Lower lobe of right lung (tissue), 2 donors: ENCODE measurements around the gene VMP1. TPM values are rescaled to one million over a fixed set of nuclear protein-coding genes. Genes with fewer than 3 reads are reported as not detected.
A peak's percentile ranks its signal among the peaks of the same experiment; 100 is the strongest.
"Not testable (repeated sequence)": the region's sequence is repeated elsewhere in the genome, so short reads cannot be mapped to it uniquely, and the experiment has no call there.

Experiments used
- ATAC-seq, 2 donors: fragments of 200-7000 bp; cut with Tn5 transposase; one replicate each; pipeline ENCODE4 v1.9.1; 2020 to 2022; ENCODE audit warnings: mild to moderate bottlenecking in 2 of 2, moderate library complexity in 2 of 2
- DNase-seq: peaks from one replicate; pipeline ENCODE4 v3.0.0-alpha.2; 2020
- H3K27ac ChIP-seq: fragments of 200-600 bp; one replicate; pipeline ENCODE4 v1.8.0; 2022
- H3K27me3 ChIP-seq: fragments of 200-600 bp; one replicate; pipeline ENCODE4 v1.8.0; 2022; ENCODE audit warnings: low read depth
- H3K36me3 ChIP-seq: fragments of 200-600 bp; one replicate; pipeline ENCODE4 v1.8.0; 2022; ENCODE audit warnings: mild to moderate bottlenecking
- H3K4me1 ChIP-seq: fragments of 200-600 bp; one replicate; pipeline ENCODE4 v1.8.0; 2022
- H3K4me3 ChIP-seq: fragments of 200-600 bp; one replicate; pipeline ENCODE4 v1.8.0; 2022; ENCODE audit warnings: mild to moderate bottlenecking
- H3K9me3 ChIP-seq: fragments of 200-600 bp; one replicate; pipeline ENCODE4 v1.8.0; 2022
- intact Hi-C: fragments of 100-400 bp; cut with DNase I; formaldehyde crosslinking; loops from one replicate; pipeline ENCODE4 v1.11.0; 2022
- total RNA-seq: library from RNA; stranded (reverse); fragmentation: NEBNext Ultra II Directional; extraction: Animal tissue kit (Norgen Biotek cat#: 25700); gene quantifications from one replicate; pipeline ENCODE4 v1.2.1, GENCODE V29; 2021
- TF ChIP-seq, protein P1 (sequence below): fragments of 200-600 bp; IDR thresholded peaks from one replicate; pipeline ENCODE4 v1.8.0; 2022; ENCODE audit warnings: antibody characterized with exemption, mild to moderate bottlenecking
- donor health status: DM: no; HTN: yes; CAD: no; lungs with severe emphysema.

Gene VMP1
- total RNA-seq, 1 donor from 2014 or later, result 176 TPM

GRCh38 chr17:59752446-59752845 lies 45.0 kb downstream of the VMP1 start:
- TF ChIP-seq, protein P1, sequence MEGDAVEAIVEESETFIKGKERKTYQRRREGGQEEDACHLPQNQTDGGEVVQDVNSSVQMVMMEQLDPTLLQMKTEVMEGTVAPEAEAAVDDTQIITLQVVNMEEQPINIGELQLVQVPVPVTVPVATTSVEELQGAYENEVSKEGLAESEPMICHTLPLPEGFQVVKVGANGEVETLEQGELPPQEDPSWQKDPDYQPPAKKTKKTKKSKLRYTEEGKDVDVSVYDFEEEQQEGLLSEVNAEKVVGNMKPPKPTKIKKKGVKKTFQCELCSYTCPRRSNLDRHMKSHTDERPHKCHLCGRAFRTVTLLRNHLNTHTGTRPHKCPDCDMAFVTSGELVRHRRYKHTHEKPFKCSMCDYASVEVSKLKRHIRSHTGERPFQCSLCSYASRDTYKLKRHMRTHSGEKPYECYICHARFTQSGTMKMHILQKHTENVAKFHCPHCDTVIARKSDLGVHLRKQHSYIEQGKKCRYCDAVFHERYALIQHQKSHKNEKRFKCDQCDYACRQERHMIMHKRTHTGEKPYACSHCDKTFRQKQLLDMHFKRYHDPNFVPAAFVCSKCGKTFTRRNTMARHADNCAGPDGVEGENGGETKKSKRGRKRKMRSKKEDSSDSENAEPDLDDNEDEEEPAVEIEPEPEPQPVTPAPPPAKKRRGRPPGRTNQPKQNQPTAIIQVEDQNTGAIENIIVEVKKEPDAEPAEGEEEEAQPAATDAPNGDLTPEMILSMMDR, result no peak
- Histone ChIP-seq H3K27ac (no peak overlapping the region), H3K4me1 (peaks cover 31% of the 10 kb centered on the region), H3K36me3 (no peaks in the 10 kb centered on the region), H3K4me3 (no peak overlapping the region), H3K9me3 (no peaks in the 10 kb centered on the region), H3K27me3 (no peaks in the 10 kb centered on the region)
- ATAC-seq, result no peak
- no peak for DNase-seq
- intact Hi-C loops, result no loop called here

DNA sequence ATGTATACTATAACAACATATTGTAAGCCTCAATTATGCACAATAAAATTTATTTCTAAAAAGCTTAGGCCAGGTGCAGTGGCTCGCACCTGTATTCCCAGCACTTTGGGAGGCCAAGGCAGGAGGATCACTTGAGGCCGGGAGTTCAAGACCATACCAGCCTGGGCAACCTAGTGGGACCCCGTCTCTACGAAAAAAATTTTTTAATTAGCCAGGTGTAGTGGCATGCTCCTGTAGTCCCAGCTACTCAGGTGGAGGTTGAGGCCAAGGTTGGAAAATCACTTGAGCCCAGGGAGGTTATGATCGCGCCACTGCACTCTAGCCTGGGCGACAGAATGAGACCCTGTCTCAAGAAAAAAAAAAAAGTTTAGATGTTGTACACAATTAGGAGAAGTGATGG lies 45.5 kb downstream of the VMP1 start:
- TF ChIP-seq, protein P1, result no peak
- Histone ChIP-seq H3K27ac (no peak overlapping the region), H3K27me3 (no peaks in the 10 kb centered on the region), H3K4me3 (no peak overlapping the region), H3K36me3 (no peaks in the 10 kb centered on the region), H3K9me3 (no peaks in the 10 kb centered on the region), H3K4me1 (peaks cover 31% of the 10 kb centered on the region)
- peak; percentile 5 to 24 for ATAC-seq
- no peak for DNase-seq
- intact Hi-C loops, result no loop called here

- H3K4me3 ChIP-seq, result peak overlapping the region; percentile 9
- TF ChIP-seq, protein P1, result peak; percentile 69
- intact Hi-C loops, result no loop called here
These were observed 46.3 kb downstream of the VMP1 start for GRCh38 chr17:59753522-59754467.

DNA sequence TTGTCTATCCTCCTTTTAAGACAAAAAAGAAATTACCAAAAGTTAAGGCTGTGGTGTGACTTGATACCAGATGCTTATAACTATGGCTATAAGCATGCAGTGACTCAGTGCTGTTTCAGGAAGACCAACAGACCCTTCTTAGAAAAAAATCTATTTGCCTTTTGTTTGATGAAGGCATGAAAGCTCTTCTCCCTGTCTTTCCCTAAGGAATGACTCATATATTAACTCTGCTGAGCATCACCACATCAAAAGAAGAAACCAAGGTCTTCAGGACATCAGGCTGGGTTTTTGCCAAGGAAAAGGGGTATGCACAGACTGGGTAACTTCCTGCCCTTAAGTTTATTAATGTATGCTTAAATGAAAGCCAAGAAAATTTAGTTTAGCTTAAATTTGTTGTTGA lies 47.1 kb downstream of the VMP1 start:
- intact Hi-C loops, result no loop called here
- Histone ChIP-seq H3K36me3 (no peaks in the 10 kb centered on the region), H3K27ac (peak overlapping the region; percentile 8), H3K27me3 (no peaks in the 10 kb centered on the region), H3K9me3 (no peaks in the 10 kb centered on the region), H3K4me3 (no peak overlapping the region), H3K4me1 (peaks cover 31% of the 10 kb centered on the region)
- TF ChIP-seq, protein P1, result no peak
- DNase-seq, result no peak
- ATAC-seq, result peak in 1 of 2 donors; percentile 58

More at GRCh38 chr17:59753522-59754467, 46.3 kb downstream of the VMP1 start:
- Histone ChIP-seq H3K27ac (peak overlapping the region; percentile 56), H3K4me1 (peaks cover 31% of the 10 kb centered on the region), H3K27me3 (no peaks in the 10 kb centered on the region), H3K9me3 (no peaks in the 10 kb centered on the region), H3K36me3 (no peaks in the 10 kb centered on the region)
- ATAC-seq (peak; percentile 93 to 94), DNase-seq (no peak)

GRCh38 chr17:59755069-59755468 lies 47.6 kb downstream of the VMP1 start:
- H3K9me3 ChIP-seq, H3K4me3 ChIP-seq, H3K27ac ChIP-seq, H3K27me3 ChIP-seq, H3K36me3 ChIP-seq, DNase-seq, intact Hi-C loops, ATAC-seq: not testable (repeated sequence)
- peaks cover 34% of the 10 kb centered on the region for H3K4me1 ChIP-seq

DNA sequence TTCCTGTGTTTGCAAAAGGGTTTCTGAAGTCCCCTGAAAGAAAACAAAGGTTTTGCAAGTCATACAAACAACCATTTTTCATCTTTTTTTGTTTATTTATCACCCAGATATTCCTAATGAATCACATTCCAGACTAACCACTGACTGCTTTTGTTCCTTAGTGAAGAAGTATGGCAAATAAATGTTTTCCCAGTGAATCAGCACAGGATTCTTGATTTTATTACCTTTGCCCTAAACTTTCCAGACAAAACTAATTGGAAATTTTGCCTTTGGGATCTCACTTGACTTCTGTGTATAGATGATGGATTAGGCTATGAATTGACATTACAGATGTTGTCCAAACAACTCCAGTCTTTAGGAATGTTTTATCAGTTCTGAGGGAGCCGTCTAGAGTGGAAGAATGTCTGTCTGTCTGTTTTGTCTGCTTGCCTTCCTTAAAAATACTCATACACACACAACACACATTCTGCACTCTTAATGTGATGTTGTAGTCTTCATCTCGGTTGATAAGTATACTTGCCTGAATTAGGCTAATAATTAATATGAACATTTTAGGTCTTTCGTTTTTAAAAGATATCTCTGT lies 48.9 kb downstream of the VMP1 start:
- DNase-seq, result no peak
- Histone ChIP-seq H3K9me3 (no peaks in the 10 kb centered on the region), H3K27me3 (no peaks in the 10 kb centered on the region), H3K27ac (peak overlapping the region; percentile 14), H3K4me3 (no peak overlapping the region), H3K36me3 (no peaks in the 10 kb centered on the region), H3K4me1 (peaks cover 36% of the 10 kb centered on the region)
- intact Hi-C loops, result no loop called here
- TF ChIP-seq, protein P1, result no peak
- peak in 1 of 2 donors; percentile 32 for ATAC-seq
